AG09309 (cell line): ENCODE data around the gene PCED1A.

ENCODE experiments used
- DNase-seq: peaks from one replicate; pipeline ENCODE4 v3.0.0-alpha.2; 2010; ENCODE audit warnings: low read depth
- H3K4me3 ChIP-seq: 2 replicates; pipeline ENCODE4 v1.5.1; 2011; ENCODE audit warnings: mild to moderate bottlenecking, low read depth, low read length, moderate library complexity; ENCODE audit not compliant: control insufficient read depth
- CTCF ChIP-seq: IDR thresholded peaks from 2 replicates; pipeline ENCODE4 v1.5.1; 2011; ENCODE audit warnings: mild to moderate bottlenecking, low read depth, low read length, inconsistent platforms; ENCODE audit not compliant: insufficient read depth, control insufficient read depth; ENCODE audit errors: missing control alignments

Gene PCED1A

GRCh38 chr20:2851086-2851485 lies 10.6 kb upstream of the PCED1A start:
- no peak for DNase-seq
- no peak overlapping the region for H3K4me3 ChIP-seq
- no peak for TF ChIP-seq CTCF

- DNase-seq: no peak
- no peak overlapping the region for H3K4me3 ChIP-seq
- no peak for TF ChIP-seq CTCF
Measured at GRCh38 chr20:2849529-2849928, 9.1 kb upstream of the PCED1A start.

- TF ChIP-seq CTCF: no peak
Measured at GRCh38 chr20:2847802-2848201, 7.3 kb upstream of the PCED1A start.

GRCh38 chr20:2846698-2847097 lies 6.2 kb upstream of the PCED1A start:
- H3K4me3 ChIP-seq: no peak overlapping the region
- TF ChIP-seq CTCF: no peak
- DNase-seq: no peak

More at GRCh38 chr20:2847802-2848201, 7.3 kb upstream of the PCED1A start:
- H3K4me3 ChIP-seq: no peak overlapping the region
- no peak for DNase-seq

GRCh38 chr20:2845607-2846006 lies 5.2 kb upstream of the PCED1A start:
- no peak for DNase-seq
- H3K4me3 ChIP-seq: no peak overlapping the region
- no peak for TF ChIP-seq CTCF

- H3K4me3 ChIP-seq: peak overlapping the region; percentile 92
- no peak for TF ChIP-seq CTCF
- DNase-seq: no peak
Measured at GRCh38 chr20:2840967-2841531, 594 bp upstream of the PCED1A start.

- peak overlapping the region; percentile 92 for H3K4me3 ChIP-seq
- no peak for DNase-seq
Measured at GRCh38 chr20:2839732-2840137, 720 bp downstream of the PCED1A start.

More at GRCh38 chr20:2839732-2840137, 720 bp downstream of the PCED1A start:
- no peak for TF ChIP-seq CTCF
